Stomach smooth muscle (tissue), 2 donors: ENCODE results near the gene CLEC18A.
A peak's percentile ranks its signal among the peaks of the same experiment; 100 is the strongest.

Experiments
- H3K27ac ChIP-seq: one replicate; pipeline ENCODE4 v1.7.0; 2013; ENCODE audit warnings: mild to moderate bottlenecking, low read length, inconsistent platforms
- H3K27me3 ChIP-seq, 2 donors: one replicate each; pipeline ENCODE4 v1.7.0; 2013; ENCODE audit warnings: low read length in 2 of 2; ENCODE audit not compliant: insufficient read depth in 2 of 2, control insufficient read depth in 1 of 2
- H3K36me3 ChIP-seq, 2 donors: one replicate each; pipeline ENCODE4 v1.7.0; 2013; ENCODE audit warnings: low read length in 2 of 2; ENCODE audit not compliant: control insufficient read depth in 2 of 2, insufficient read depth in 2 of 2
- H3K4me1 ChIP-seq: one replicate; pipeline ENCODE4 v1.7.0; 2013; ENCODE audit warnings: low read length; ENCODE audit not compliant: control insufficient read depth, insufficient read depth
- H3K4me3 ChIP-seq, 2 donors: one replicate each; pipeline ENCODE4 v1.7.0; 2013; ENCODE audit warnings: low read length in 2 of 2
- H3K9ac ChIP-seq, 2 donors: one replicate each; pipeline ENCODE4 v1.7.0; 2013; ENCODE audit warnings: low read length in 2 of 2, mild to moderate bottlenecking in 1 of 2
- H3K9me3 ChIP-seq, 2 donors: one replicate each; pipeline ENCODE4 v1.7.0; 2013; ENCODE audit warnings: low read length in 2 of 2; ENCODE audit not compliant: control insufficient read depth in 2 of 2
- donor health status: healthy.
- donor health status: Pancreatic carcinoma.

Gene CLEC18A

DNA sequence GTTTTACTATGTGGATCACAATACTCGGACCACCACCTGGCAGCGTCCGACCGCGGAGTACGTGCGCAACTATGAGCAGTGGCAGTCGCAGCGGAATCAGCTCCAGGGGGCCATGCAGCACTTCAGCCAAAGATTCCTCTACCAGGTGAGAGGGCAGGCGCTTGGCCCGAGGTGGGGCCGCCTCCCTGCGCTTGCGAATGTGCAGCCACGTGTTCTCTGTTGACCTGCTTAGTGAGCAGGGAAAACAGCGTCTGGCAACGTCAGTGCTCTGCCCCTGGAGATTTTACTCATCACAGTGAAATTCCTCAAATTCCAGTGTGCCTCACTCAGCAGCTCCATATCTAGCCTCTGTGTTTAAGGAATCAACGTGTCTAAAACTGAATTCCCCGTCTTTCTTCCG lies 33.4 kb upstream of the CLEC18A start:
- no peaks in the 10 kb centered on the region for H3K36me3 ChIP-seq
- H3K9ac ChIP-seq = no peak overlapping the region
- H3K27me3 ChIP-seq = no peaks in the 10 kb centered on the region
- no peaks in the 10 kb centered on the region for H3K9me3 ChIP-seq
- peaks cover 9% of the 10 kb centered on the region for H3K4me1 ChIP-seq
- peak overlapping the region in 1 of 2 donors; percentile 44 for H3K4me3 ChIP-seq
- H3K27ac ChIP-seq = no peak overlapping the region

DNA sequence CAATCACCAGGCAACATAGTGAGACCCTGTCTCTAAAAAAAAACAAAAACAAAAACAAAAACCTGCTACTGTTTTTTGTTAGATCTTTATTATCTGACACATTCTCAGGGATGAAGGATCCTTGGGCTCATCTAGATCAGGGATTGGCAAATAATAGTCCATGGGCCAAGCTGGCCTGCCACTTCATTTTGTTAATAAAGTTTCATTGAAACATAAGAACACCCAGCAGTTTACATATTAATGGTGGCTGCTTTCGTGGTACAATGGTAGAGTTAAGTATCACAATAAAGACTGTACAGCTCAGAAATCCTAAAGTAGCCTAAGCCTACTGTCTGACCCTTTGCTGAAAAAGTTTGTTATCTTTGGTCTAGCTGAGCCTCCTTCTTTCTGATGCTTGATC lies 32.9 kb upstream of the CLEC18A start:
- Histone ChIP-seq H3K27ac (no peak overlapping the region), H3K4me1 (peaks cover 9% of the 10 kb centered on the region), H3K4me3 (peak overlapping the region in 1 of 2 donors; percentile 44), H3K27me3 (no peaks in the 10 kb centered on the region), H3K36me3 (no peaks in the 10 kb centered on the region), H3K9ac (no peak overlapping the region), H3K9me3 (no peaks in the 10 kb centered on the region)

DNA sequence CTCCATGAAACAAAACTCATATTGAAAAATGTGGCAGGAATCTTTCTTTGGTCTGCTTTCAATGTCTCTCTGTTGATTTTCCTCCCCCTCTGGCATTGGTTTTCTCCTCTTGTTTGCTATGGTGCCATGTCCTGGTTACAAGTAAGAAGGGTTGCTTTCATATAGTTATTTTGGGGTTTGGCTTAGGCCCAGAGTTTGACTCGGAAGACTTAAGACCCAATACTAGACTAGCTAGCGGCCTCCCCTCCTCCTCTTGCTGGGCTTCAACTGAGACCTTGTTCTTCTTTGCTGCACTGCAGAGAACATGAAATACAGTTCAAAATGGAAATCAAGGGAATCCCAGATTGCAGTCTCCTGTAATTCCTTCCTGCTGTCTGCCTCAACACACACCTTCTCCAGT lies 30.0 kb upstream of the CLEC18A start:
- no peak overlapping the region for H3K4me3 ChIP-seq
- H3K9ac ChIP-seq = no peak overlapping the region
- peaks cover 0 to 3% of the 10 kb centered on the region in 2 donors for H3K36me3 ChIP-seq
- peaks cover 11% of the 10 kb centered on the region for H3K4me1 ChIP-seq
- H3K27ac ChIP-seq = peak overlapping the region; percentile 18
- no peaks in the 10 kb centered on the region for H3K27me3 ChIP-seq
- H3K9me3 ChIP-seq = no peaks in the 10 kb centered on the region

DNA sequence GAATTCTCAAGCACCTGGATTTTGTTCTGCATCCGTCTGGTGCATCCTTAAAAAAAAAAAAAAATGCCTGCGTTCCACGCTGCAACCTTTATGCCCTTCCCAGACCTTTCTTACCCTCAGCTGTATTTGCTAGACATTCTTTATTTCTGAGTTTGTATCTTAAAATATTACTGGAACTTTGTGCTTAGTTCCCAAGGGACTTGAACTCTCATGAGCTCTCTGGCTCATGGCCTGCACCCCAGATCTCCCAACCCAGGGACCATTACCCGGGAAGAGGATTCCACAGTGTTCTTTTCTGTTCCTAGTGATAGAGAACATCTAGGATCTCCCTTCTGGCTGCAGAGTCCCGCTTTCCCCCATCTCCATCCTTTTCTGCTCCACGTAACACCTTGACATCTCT lies 28.9 kb upstream of the CLEC18A start:
- H3K27ac ChIP-seq = no peak overlapping the region
- no peak overlapping the region for H3K9ac ChIP-seq
- no peaks in the 10 kb centered on the region for H3K27me3 ChIP-seq
- H3K4me1 ChIP-seq = peaks cover 13% of the 10 kb centered on the region
- H3K36me3 ChIP-seq = peaks cover 0 to 3% of the 10 kb centered on the region in 2 donors
- no peak overlapping the region for H3K4me3 ChIP-seq
- no peaks in the 10 kb centered on the region for H3K9me3 ChIP-seq

DNA sequence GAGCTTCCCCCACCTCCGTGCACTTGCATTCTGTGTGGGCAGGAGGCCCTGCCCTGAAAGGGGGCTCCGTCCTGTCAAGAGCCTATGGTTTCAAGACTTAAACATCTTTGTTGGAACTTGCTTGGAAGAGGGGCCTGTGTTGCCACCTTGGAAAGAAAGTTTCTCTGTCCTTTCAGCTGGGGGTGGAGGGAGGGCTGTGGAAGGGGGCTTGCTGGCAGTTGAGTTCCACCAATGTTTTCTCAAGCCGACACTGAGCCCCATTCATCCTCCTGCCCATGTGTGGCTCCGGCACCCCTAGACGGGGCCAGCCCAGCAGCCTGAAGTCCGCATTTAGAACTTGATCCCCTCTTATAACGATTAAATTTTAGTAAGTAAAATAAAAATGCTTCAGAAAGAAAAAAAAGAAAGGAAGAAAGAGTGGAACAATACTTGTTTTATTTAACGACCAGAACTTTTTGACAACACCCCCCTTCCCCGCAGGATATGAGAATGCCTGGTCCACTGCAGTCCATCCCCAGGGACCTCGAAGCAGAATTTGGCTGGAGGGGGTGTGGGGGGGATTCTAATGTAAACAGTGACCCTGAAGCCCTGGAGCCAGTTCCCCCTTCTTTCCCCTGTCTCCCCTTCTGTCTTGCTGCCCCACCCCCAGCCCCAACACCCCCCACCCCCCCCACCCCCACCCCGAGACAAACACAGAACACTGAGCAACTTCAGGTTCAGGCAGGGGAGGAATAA lies 26.9 kb upstream of the CLEC18A start:
- no peak overlapping the region for H3K27ac ChIP-seq
- no peaks in the 10 kb centered on the region for H3K27me3 ChIP-seq
- peaks cover 14% of the 10 kb centered on the region for H3K4me1 ChIP-seq
- no peaks in the 10 kb centered on the region for H3K9me3 ChIP-seq
- H3K36me3 ChIP-seq = peaks cover 0 to 3% of the 10 kb centered on the region in 2 donors
- no peak overlapping the region for H3K4me3 ChIP-seq
- no peak overlapping the region for H3K9ac ChIP-seq

DNA sequence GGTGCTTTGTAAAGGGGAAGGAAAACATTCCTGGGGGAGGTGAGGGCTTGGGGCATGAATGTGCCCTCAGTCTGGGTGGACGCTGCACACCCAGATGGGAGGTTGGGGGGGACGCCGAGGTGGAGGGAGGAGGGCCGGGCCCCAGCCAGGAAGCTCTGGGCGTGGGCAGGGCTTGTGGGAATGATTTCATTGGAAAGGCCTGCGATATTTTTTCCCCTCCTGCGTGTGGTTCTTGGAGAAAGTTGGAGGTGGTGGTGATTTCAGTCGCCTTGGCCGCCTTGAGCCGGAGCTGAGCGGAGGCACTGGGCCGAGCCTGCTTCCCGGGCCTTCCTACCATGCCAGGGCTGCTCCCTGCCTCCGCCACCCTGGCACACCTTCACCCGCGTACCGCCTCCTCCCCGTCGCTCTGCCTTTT lies 26.4 kb upstream of the CLEC18A start:
- H3K27me3 ChIP-seq = no peaks in the 10 kb centered on the region

DNA sequence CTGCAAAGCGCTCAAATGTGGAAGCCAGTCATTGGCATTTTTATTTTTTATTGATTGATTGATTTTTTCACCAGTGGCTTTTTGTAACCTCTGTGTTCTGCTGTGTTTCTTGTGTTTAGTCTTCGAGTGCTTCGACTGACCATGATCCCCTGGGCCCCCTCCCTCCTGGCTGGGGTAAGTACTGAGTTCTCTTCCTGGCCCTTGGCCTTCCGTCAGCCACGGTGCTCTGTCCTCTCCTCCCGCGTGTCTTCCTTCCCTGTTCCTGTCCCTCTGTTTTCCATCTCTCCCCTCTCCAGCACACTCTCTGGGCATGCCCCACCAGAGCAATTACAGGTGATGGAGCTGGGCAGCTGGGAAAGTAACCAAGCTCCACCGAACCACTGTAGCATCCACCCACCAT lies 25.8 kb upstream of the CLEC18A start:
- Histone ChIP-seq H3K27me3 (no peaks in the 10 kb centered on the region), H3K9me3 (no peaks in the 10 kb centered on the region), H3K9ac (no peak overlapping the region), H3K27ac (peak overlapping the region; percentile 6), H3K36me3 (peaks cover 0 to 6% of the 10 kb centered on the region in 2 donors), H3K4me1 (peaks cover 15% of the 10 kb centered on the region), H3K4me3 (peak overlapping the region in 1 of 2 donors; percentile 54)

More for the DNA sequence above, 26.4 kb upstream of the CLEC18A start:
- H3K4me1 ChIP-seq = peaks cover 14% of the 10 kb centered on the region
- H3K36me3 ChIP-seq = peaks cover 0 to 5% of the 10 kb centered on the region in 2 donors
- peak overlapping the region; percentile 6 for H3K27ac ChIP-seq
- peak overlapping the region in 1 of 2 donors; percentile 54 for H3K4me3 ChIP-seq
- H3K9ac ChIP-seq = no peak overlapping the region
- H3K9me3 ChIP-seq = no peaks in the 10 kb centered on the region

DNA sequence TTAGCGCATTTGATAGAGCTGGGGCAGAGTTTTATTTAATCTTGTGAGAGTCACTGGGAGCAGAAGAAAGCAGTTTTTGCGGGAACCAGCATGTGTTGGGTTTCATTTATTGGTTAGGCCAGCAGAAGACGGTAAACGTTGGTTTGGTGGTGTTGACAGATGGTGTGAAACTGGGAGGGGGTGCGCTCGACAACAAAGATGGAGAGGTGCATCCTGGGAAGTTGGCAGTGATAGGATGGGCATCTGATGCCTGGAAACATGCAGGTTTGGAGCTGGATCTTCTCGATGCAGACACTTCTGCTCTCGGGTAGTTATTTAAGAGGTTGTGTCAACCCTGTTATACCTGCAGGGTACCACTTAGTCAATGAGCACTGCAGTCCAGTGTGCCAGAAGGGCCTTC lies 24.9 kb upstream of the CLEC18A start:
- no peak overlapping the region for H3K9ac ChIP-seq
- peaks cover 0 to 6% of the 10 kb centered on the region in 2 donors for H3K36me3 ChIP-seq
- no peaks in the 10 kb centered on the region for H3K27me3 ChIP-seq
- H3K4me3 ChIP-seq = peak overlapping the region in 1 of 2 donors; percentile 54
- no peak overlapping the region for H3K27ac ChIP-seq
- H3K4me1 ChIP-seq = peaks cover 11% of the 10 kb centered on the region
- no peaks in the 10 kb centered on the region for H3K9me3 ChIP-seq

DNA sequence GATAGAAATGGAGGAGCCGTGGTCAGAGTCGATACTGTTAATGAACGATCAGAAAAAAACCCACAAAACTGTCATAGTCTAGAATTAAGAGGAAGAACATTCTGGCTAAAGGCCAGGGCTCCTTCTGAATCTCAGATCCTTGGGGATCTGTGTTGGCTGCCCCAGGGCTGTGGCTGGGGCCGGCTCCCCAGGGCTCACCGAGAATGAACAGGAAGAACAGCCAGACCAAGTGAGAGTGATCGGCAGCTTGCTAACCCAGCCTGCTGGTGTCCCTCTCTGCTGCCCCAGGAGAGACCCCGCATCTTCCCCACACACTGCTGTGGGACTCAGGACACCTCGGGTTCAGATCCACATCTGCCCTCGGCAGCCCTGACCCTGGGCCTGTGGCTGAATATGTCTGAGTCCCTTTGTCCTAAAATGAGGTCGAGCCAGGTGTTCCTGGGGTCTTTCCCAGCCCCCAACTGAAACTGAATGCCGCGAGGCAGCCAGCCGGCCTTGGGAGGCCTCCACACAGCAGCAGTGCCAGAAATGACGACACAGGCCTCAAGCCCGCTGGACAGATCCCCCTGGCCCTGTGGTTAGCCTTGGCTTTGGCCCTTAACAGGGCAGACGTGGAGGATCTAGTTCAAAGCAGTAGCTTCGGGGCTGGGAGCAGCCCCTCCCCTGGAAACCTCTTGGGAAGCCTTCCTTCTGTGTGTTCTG lies 23.9 kb upstream of the CLEC18A start:
- Histone ChIP-seq H3K36me3 (peaks cover 3 to 11% of the 10 kb centered on the region in 2 donors), H3K27me3 (no peaks in the 10 kb centered on the region), H3K4me3 (peak overlapping the region in 1 of 2 donors; percentile 35), H3K27ac (peak overlapping the region; percentile 24), H3K9ac (no peak overlapping the region), H3K9me3 (no peaks in the 10 kb centered on the region), H3K4me1 (peaks cover 8% of the 10 kb centered on the region)

DNA sequence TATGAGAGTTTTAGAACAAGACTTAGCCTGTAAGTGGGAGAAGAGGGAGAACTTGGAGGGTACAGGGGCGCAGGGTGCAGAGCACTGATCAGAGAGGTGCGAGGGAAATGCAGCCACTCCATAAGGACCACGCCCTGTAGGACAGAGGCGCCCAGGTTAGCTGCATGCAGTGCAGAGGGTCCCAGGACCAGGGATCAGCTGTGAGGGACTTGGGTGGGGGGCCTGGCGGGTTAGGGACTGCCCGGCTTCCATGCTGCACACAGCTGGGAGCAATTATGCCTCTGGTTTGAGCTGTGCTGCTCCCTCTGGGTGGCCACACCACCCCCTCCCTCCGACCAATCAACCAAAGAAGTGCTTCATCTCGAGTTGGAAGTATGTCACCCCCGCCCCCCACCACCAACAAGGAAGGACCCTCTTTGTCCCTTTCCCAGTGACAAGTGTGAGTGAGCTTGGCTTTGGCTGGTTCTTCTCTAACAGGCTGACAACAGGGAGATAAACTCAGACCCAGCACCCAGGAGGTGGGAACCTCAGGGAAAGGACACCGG lies 22.2 kb upstream of the CLEC18A start:
- peaks cover 3 to 23% of the 10 kb centered on the region in 2 donors for H3K36me3 ChIP-seq
- H3K27ac ChIP-seq = no peak overlapping the region

More for the DNA sequence above, 22.2 kb upstream of the CLEC18A start:
- Histone ChIP-seq H3K9ac (no peak overlapping the region), H3K9me3 (no peaks in the 10 kb centered on the region), H3K4me3 (no peak overlapping the region), H3K4me1 (peaks cover 8% of the 10 kb centered on the region), H3K27me3 (no peaks in the 10 kb centered on the region)
